Endometrial microvascular endothelial cells (primary cell): ENCODE results near the gene ATR. TPM values are rescaled to one million over a fixed set of nuclear protein-coding genes. Genes with fewer than 3 reads are reported as not detected.
"Not testable (repeated sequence)": the region's sequence is repeated elsewhere in the genome, so short reads cannot be mapped to it uniquely, and the experiment has no call there.

Experiments
- in situ Hi-C: cut with HindIII; loops from 2 replicates; pipeline ENCODE4 v1.10.0; 2017; ENCODE audit warnings: low sequenced_read_pairs, low pct_unique_long_range_greater_than_20kb; ENCODE audit errors: inconsistent ontology term
- total RNA-seq: library from RNA; depleted of rRNA; stranded (reverse); fragments of >200 nt; gene quantifications from one replicate; pipeline ENCODE4 v1.2.3, GENCODE V29; 2015; ENCODE audit errors: inconsistent ontology term

The ATR gene
- 20.0 TPM for total RNA-seq

GRCh38 chr3:142578329-142579223, at the start of gene ATR:
TSS of gene ATR (minus strand) at chr3:142578733. CDS start at chr3:142578704, 29 bp downstream.
- in situ Hi-C loops, result no loop called here

GRCh38 chr3:142626971-142627370, 48.4 kb upstream of the ATR start:
- in situ Hi-C loops, result no loop called here

GRCh38 chr3:142625153-142625440, 46.6 kb upstream of the ATR start:
- in situ Hi-C loops, result no loop called here

- in situ Hi-C loops, result no loop called here
These were observed 46.0 kb upstream of the ATR start for GRCh38 chr3:142624341-142625152.

- in situ Hi-C loops, result no loop called here
These were observed 44.7 kb upstream of the ATR start for GRCh38 chr3:142623194-142623593.

GRCh38 chr3:142622405-142622804, 43.9 kb upstream of the ATR start:
- in situ Hi-C loops, result no loop called here

GRCh38 chr3:142618917-142619461, 40.5 kb upstream of the ATR start:
- in situ Hi-C loops, result no loop called here

GRCh38 chr3:142615171-142615570, 36.6 kb upstream of the ATR start:
- in situ Hi-C loops, result no loop called here

- in situ Hi-C loops, result no loop called here
These were observed 35.6 kb upstream of the ATR start for GRCh38 chr3:142614059-142614626.

- in situ Hi-C loops, result no loop called here
These were observed 35.0 kb upstream of the ATR start for GRCh38 chr3:142613491-142613890.

- in situ Hi-C loops, result no loop called here
These were observed 32.7 kb upstream of the ATR start for GRCh38 chr3:142611206-142611605.

- in situ Hi-C loops, result no loop called here
These were observed 30.6 kb upstream of the ATR start for GRCh38 chr3:142609136-142609535.

- in situ Hi-C loops, result no loop called here
These were observed 30.1 kb upstream of the ATR start for GRCh38 chr3:142608631-142609030.

- in situ Hi-C loops, result no loop called here
These were observed 26.4 kb upstream of the ATR start for GRCh38 chr3:142604940-142605339.

GRCh38 chr3:142603386-142603705, 24.8 kb upstream of the ATR start:
- in situ Hi-C loops, result not testable (repeated sequence)

- in situ Hi-C loops, result no loop called here
These were observed 24.3 kb upstream of the ATR start for GRCh38 chr3:142602619-142603385.

GRCh38 chr3:142601713-142602112, 23.2 kb upstream of the ATR start:
- in situ Hi-C loops, result no loop called here

GRCh38 chr3:142597906-142598305, 19.4 kb upstream of the ATR start:
- in situ Hi-C loops, result no loop called here

- in situ Hi-C loops, result no loop called here
These were observed 18.2 kb upstream of the ATR start for GRCh38 chr3:142596726-142597088.
